Smooth muscle cell of trachea (primary cell): ENCODE results near the gene PSTPIP2. TPM values are rescaled to one million over a fixed set of nuclear protein-coding genes. Genes with fewer than 3 reads are reported as not detected.

Experiments used
- total RNA-seq: library from RNA; depleted of rRNA; stranded (reverse); fragments of >200 nt; gene quantifications from 2 replicates; pipeline ENCODE4 v1.2.1, GENCODE V29; 2014

Gene PSTPIP2, protein sequence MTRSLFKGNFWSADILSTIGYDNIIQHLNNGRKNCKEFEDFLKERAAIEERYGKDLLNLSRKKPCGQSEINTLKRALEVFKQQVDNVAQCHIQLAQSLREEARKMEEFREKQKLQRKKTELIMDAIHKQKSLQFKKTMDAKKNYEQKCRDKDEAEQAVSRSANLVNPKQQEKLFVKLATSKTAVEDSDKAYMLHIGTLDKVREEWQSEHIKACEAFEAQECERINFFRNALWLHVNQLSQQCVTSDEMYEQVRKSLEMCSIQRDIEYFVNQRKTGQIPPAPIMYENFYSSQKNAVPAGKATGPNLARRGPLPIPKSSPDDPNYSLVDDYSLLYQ
- total RNA-seq: 7.3 and 11.5 TPM in 2 replicates

DNA sequence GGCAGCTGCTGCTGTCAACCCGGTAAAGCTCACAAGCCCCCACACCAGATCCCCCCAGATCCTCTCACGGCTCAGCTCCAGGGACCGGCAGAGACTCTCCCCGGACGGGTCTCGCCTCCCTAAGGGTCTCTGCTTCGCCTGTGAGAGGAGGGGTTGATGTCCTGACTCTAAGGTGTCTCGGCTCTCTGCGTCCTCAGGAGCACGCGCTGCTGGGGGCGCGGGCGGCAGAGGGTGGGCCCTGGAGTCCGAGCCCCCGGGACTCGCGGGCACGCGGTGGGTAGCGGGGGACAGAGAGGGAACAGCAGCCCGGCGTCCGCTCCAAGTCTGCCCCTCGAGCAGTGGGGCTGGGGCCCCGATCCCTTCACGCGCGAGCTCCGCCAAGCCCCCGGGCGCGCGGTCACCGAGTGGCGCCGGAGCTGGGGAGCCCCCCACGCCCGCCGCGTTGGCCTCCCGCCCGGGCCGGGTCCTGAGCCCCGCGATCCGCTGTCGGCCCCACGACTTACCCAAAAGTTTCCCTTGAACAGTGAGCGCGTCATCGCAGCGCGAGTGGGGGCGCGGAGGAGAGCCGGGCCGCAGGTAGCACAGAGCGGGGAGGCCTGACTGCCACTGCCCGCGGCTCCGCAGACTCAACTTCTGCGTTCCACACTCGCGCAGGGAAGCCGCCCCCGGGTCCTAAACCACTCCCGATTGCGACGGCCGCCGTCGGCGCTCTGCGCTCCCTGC lies at the start of gene PSTPIP2:
Gene PSTPIP2 (minus strand): TSS at position 608 of the 723 bp plus-strand sequence. CDS start 72 bp downstream, at position 536.

DNA sequence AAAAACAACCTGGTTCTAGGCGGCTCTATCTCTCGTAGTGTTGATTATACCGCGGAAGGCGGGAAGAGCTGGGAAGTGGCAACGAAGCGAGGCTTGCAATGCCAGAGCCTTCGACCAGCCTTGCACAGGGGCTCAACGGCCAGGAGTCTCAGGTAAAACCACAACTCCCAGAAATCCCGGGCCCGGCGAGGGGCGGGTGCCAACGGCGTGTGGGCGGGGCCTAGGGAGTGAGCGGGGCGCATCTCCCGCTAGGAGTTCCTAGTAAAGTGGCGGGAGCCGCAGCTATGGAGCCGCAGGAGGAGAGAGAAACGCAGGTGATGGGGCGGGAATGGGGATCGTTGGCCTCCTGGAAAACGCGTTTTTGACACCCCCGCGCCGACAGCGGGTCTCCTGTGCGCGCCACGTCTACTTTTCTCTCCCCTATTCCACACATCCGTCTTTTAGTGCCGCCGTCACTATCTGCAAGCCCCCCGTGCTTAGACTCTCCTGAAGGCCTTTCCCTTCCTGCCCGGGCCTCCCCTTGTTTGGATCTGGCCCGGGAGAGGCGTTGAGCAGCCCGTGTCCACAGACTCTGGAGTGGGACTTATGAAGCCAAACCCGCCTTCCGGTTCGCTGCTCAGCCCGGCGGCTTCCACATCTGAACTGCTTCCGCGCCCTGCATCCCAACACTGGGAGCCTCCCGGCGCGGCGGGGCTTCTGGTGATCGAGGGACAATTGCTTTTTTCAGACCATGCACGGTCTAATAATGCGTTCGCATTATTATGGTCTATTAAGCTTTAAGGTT lies 32.3 kb upstream of the PSTPIP2 start, which contains the start of gene HAUS1:
Gene HAUS1 (plus strand): TSS at position 258 of the 784 bp plus-strand sequence. CDS start 27 bp downstream, at position 285.

DNA sequence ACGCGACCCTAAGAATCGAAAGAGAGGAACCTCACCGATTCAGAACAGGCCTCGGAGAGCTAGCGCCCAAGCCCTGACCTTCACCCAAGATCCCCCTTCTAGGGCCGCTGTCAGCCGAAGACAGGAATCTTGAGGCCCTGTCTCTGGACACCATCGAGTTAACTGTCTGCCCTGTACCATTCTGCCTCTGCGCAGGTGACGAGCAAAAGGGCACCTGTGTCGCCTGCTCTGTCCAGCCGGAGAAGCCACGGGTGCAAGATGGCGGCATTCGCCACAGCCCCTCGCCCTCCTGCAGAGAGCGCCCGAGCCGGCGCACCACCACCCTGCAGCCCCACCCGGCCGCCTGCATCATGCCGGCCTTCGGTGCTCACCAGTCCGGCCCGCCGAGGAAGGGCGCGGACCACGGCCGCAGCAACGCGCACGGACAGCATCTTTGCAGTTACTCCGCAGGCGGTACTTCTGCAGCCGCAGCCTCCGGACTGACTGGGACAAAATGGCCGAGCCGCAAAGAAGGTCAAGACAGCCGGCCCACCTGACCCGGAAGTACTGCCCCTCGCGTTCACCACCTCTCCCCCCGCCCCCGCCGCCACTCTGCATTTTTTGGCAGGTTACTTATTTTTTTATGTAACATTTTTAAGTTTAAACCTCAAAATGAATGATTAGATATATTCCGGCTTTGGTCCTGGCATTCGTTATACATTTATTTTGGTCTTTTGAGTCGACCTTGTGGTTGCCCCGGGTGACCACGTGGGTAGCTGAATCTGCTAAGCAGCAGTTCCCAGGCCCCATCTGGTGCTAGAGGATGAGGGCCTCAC lies 25.9 kb upstream of the PSTPIP2 start, which contains the start of gene ATP5F1A:
Gene ATP5F1A (minus strand): TSS at position 496 of the 815 bp plus-strand sequence. CDS start 65 bp downstream, at position 431.

DNA sequence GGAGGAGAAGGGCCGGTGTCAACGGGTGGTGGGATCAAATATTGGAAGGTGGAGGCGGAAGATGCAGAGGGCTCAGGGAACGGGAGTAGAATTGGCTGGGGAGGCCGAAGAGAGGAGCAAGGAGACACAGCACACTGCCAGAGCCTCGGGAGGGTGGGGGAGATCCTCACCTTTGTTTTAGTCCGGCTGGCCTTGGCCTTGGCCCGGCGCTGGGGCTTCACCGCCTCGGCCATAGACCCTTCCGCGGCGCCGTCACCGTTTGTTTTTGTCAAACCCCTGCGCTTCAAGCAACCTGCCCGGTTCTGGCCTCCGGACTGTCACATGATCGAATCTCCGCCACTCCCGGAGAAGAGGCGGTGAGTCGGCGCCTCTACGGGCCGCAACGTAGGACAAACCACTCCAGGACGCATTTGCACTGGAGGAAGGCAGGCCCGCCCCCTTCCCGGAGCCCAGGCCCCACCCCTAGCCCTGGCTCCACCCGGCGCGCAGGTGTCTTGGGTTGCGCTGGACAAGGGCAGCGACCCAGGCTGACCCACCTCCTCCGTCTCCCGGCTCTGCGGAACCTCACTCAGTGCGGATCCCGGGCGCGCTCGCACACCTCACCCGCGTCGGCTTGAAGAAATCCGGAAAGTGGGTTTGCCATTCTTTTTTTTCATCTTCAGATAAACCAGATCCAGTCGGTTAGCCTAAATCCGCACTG lies 104.9 kb downstream of the PSTPIP2 start, which contains the start of gene EPG5:
Gene EPG5 (minus strand): TSS at position 323 of the 700 bp plus-strand sequence. CDS start 90 bp downstream, at position 233.

Other genes starting within 250 kb of the PSTPIP2 start
- gene SIGLEC15, start 246.6 kb downstream of the PSTPIP2 start, total RNA-seq: 3.1 and 5.7 TPM in 2 replicates
- 79.1 and 88.3 TPM in 2 replicates for gene EPG5, start 104.9 kb downstream of the PSTPIP2 start, total RNA-seq
- 696 and 1,284 TPM in 2 replicates for gene ATP5F1A, start 26.0 kb upstream of the PSTPIP2 start, total RNA-seq
- gene HAUS1, start 32.1 kb upstream of the PSTPIP2 start, total RNA-seq: 59.2 and 110 TPM in 2 replicates